Heart left ventricle (tissue), 16 donors: Measurements from ENCODE around the gene PTTG2. TPM values are rescaled to one million over a fixed set of nuclear protein-coding genes. Genes with fewer than 3 reads are reported as not detected.

Experiments
- ATAC-seq, 4 donors: fragments of 200-7000 bp; cut with Tn5 transposase; one replicate each; pipeline ENCODE4 v1.9.1; 2020 to 2022; ENCODE audit warnings: moderate library complexity in 4 of 4, mild to moderate bottlenecking in 3 of 4, moderate number of reproducible peaks in 1 of 4
- DNase-seq, 5 donors: peaks; one replicate each; pipeline ENCODE4 v3.0.0-alpha.2; 2020
- H3K27ac ChIP-seq, 12 donors: fragments of 200-600 bp; sonication (generic) in 4 of 12; one replicate each; pipeline versions ENCODE4 v1.5.0 to v1.8.0; 2016 to 2022; ENCODE audit warnings: mild to moderate bottlenecking in 2 of 12
- H3K27me3 ChIP-seq, 9 donors: fragments of 200-600 bp; sonication (generic) in 2 of 9; one replicate each; pipeline versions ENCODE4 v1.5.1 to v1.8.0; 2016 to 2022; ENCODE audit warnings: mild to moderate bottlenecking in 3 of 9
- H3K36me3 ChIP-seq, 9 donors: fragments of 200-600 bp; sonication (generic) in 2 of 9; one replicate each; pipeline versions ENCODE4 v1.5.0 to v1.8.0; 2018 to 2022; ENCODE audit warnings: mild to moderate bottlenecking in 2 of 9
- H3K4me1 ChIP-seq, 12 donors: fragments of 200-600 bp; sonication (generic) in 4 of 12; one replicate each; pipeline versions ENCODE4 v1.5.0 to v1.8.0; 2016 to 2022; ENCODE audit warnings: mild to moderate bottlenecking in 3 of 12
- H3K4me3 ChIP-seq, 12 donors: fragments of 200-600 bp; sonication (generic) in 4 of 12; one replicate each; pipeline versions ENCODE4 v1.5.0 to v1.8.0; 2017 to 2022; ENCODE audit warnings: mild to moderate bottlenecking in 9 of 12, moderate library complexity in 4 of 12
- H3K9me3 ChIP-seq, 12 donors: fragments of 200-600 bp; sonication (generic) in 4 of 12; one replicate each; pipeline versions ENCODE4 v1.5.0 to v1.8.0; 2016 to 2022; ENCODE audit warnings: mild to moderate bottlenecking in 1 of 12
- CTCF ChIP-seq, 12 donors: fragments of 200-600 bp; sonication (generic) in 4 of 12; IDR thresholded peaks; one replicate each; pipeline versions ENCODE4 v1.5.0 to v1.8.0; 2018 to 2022; ENCODE audit warnings: antibody characterized with exemption in 12 of 12, mild to moderate bottlenecking in 5 of 12
- POLR2A ChIP-seq, 2 donors: fragments of 450-650 bp; IDR thresholded peaks; one replicate each; pipeline ENCODE4 v1.6.1; 2017; ENCODE audit warnings: antibody characterized with exemption in 2 of 2, mild to moderate bottlenecking in 2 of 2, moderate library complexity in 2 of 2
- WGBS, 4 donors: extraction: QIAGEN DNeasy Blood & Tissue Kit in 2 of 4; methylation state at CpG; one replicate each; pipeline versions ENCODE4 v1.1.5 to v1.1.7; 2013 to 2018; 5-methylcytosine and 5-hydroxymethylcytosine counted together
- intact Hi-C, 10 donors: fragments of 100-400 bp; cut with DNase I; formaldehyde crosslinking; loops; one replicate each; pipeline versions ENCODE4 v1.11.1 to v1.14.2; 2022
- polyA plus RNA-seq, 2 donors: library from polyadenylated mRNA; stranded (reverse); fragments of 200-250 nt; gene quantifications; one replicate each; pipeline ENCODE4 v1.2.3, GENCODE V29; 2013
- total RNA-seq, 9 donors: library from RNA; depleted of rRNA in 2 of 9; stranded (reverse); fragments of >200 nt in 2 of 9; fragmentation: NEBNext Ultra II Directional in 3 of 9; extraction: Animal tissue kit (Norgen Biotek cat#: 25700) in 3 of 9; gene quantifications; one replicate each; pipeline versions ENCODE4 v1.1.0 to v1.2.4, GENCODE V29; 2016 to 2023
- donor health status: ischemic (EF 13 %, LVEDD 7.1; RV severe dilation, severe dysfunction).
- donor health status: healthy with polysubstance abuse.
- donor health status: DM: no; HTN: yes; CAD: no.
- donor health status: DM: no; HTN: no; CAD: no.
- donor health status: ischemic (EF 25% LVEDD 6.9; RV normal size, moderate dysfunction).
- donor health status: ischemic (EF 25% LVEDD 5.7; RV mildly dilated, moderate dysfunction).
- donor health status: healthy.
- donor health status: DM: yes; HTN: yes; CAD: no.
- donor health status: ischemic (EF 35%, LVEDD 5.7; RV mildly dilated, moderate dysfunction).
- donor health status: nonischemic (EF 11% LVEDD 7.7; RV severe dilation, severe dysfunction).
- donor health status: DM: yes; HTN: yes; CAD: no.
- donor health status: PGD.
- donor health status: ischemic (EF 29% LVEDD 5.4; RV normal size, mild dysfunction).
- donor health status: nonischemic (EF 23%, LVEDD 6.1; RV moderate dilation, normal function).

Gene PTTG2
- total and polyA plus RNA-seq, 11 donors: 0.48 to 2.3 (median 1.0) TPM; not detected in 3

GRCh38 chr4:37978248-37978924, 18.2 kb downstream of the PTTG2 start:
- peak in 4 of 5 donors; percentile 35 to 72 (median 46) for DNase-seq
- H3K4me1 ChIP-seq: peaks cover 0 to 61% (median 37%) of the 10 kb centered on the region in 12 donors
- no peaks in the 10 kb centered on the region for H3K9me3 ChIP-seq
- peak overlapping the region; percentile 91 to 99 (median 98) for H3K27ac ChIP-seq
- WGBS, 4 donors: 29 to 44% (median 33%) methylated on average over 11 of the region's 11 CpGs
- H3K4me3 ChIP-seq: peak overlapping the region; percentile 82 to 97 (median 92)
- intact Hi-C loops: loop anchor here in 9 of 10 donors (1.0 to 10.0 kb wide), 13 partner anchors 54 to 294 kb away; partner anchors contain the start of genes PGM2 (in 6 of the 9), TBC1D1 (in 3 of the 9) and RELL1 (in 1 of the 9)
- H3K27me3 ChIP-seq: no peaks in the 10 kb centered on the region
- ATAC-seq: peak in 3 of 4 donors; percentile 3 to 23 (median 7)
- H3K36me3 ChIP-seq: no peaks in the 10 kb centered on the region
- TF ChIP-seq POLR2A (IDR thresholded peaks at IDR 0.05) (no peak), CTCF (IDR thresholded peaks at IDR 0.05) (no peak)

GRCh38 chr4:37980246-37980645, 20.0 kb downstream of the PTTG2 start:
- DNase-seq: no peak
- intact Hi-C loops: loop anchor here in 2 of 10 donors (5.0 to 10.0 kb wide), 2 partner anchors 55 to 57 kb away; no protein-coding TSS in a partner anchor
- no peaks in the 10 kb centered on the region for H3K36me3 ChIP-seq
- WGBS, 4 donors: 94 to 100% (median 95%) methylated on average over 1 of the region's 1 CpG
- H3K9me3 ChIP-seq: no peaks in the 10 kb centered on the region
- ATAC-seq: no peak
- H3K4me3 ChIP-seq: no peak overlapping the region
- peaks cover 0 to 61% (median 35%) of the 10 kb centered on the region in 12 donors for H3K4me1 ChIP-seq
- TF ChIP-seq CTCF (IDR thresholded peaks at IDR 0.05): no peak
- no peak for TF ChIP-seq POLR2A (IDR thresholded peaks at IDR 0.05)
- H3K27me3 ChIP-seq: no peaks in the 10 kb centered on the region
- no peak overlapping the region for H3K27ac ChIP-seq

- DNase-seq: no peak
- WGBS, 4 donors: 52 to 59% (median 57%) methylated on average over 4 of the region's 4 CpGs
- Histone ChIP-seq H3K9me3 (no peaks in the 10 kb centered on the region), H3K36me3 (no peaks in the 10 kb centered on the region), H3K27ac (peak overlapping the region in 10 of 12 donors; percentile 17 to 66 (median 51)), H3K4me3 (no peak overlapping the region), H3K4me1 (peaks cover 0 to 67% (median 35%) of the 10 kb centered on the region in 12 donors), H3K27me3 (no peaks in the 10 kb centered on the region)
- no peak for ATAC-seq
- intact Hi-C loops: loop anchor here in 2 of 10 donors (5.0 to 10.0 kb wide), 2 partner anchors 53 to 56 kb away; no protein-coding TSS in a partner anchor
- no peak for TF ChIP-seq CTCF (IDR thresholded peaks at IDR 0.05)
- TF ChIP-seq POLR2A (IDR thresholded peaks at IDR 0.05): no peak
Observed at GRCh38 chr4:37981425-37981824, 21.2 kb downstream of the PTTG2 start.
